NT2/D1 (cell line): ENCODE measurements around the gene SLC16A6.

Experiments used
- SUZ12 ChIP-seq: IDR thresholded peaks from 2 replicates; pipeline ENCODE4 v1.6.1; 2011; ENCODE audit not compliant: insufficient read length, insufficient read depth; ENCODE audit errors: extremely low read depth
- ZNF274 ChIP-seq: IDR thresholded peaks from 2 replicates; pipeline ENCODE4 v1.6.1; 2011; ENCODE audit warnings: mild to moderate bottlenecking, low read depth, low read length

DNA sequence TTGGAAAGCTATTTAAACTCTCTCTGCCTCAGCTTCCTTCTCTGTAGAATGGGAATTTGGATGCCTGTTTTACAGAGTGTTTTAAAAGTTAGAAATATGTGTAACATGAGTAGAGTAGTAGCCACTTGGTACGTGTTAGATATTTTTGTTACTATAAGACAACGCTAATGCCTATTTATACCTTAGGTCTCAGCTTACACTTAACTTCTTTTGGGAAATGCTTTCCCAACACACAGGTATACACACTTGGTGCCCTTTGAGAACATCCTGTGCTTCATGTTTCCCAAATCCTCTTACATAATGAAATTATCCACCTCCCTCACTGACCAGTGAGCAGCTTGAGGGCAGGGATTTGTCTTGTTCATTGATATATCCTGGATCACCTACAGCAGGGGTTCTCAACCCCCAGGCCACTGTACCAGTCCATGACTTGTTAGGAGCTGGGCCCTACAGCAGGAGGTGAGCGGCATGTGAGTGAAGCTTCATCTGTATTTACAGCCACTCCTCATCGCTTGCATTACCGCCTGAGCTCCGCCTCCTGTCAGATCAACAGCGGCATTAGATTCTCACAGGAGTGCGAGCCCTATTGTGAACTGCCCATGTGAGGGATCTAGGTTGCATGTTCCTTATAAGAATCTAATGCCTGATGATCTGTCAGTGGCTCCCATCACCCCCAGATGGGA is 33.9 kb upstream of the SLC16A6 start:
- no peak for TF ChIP-seq ZNF274
- no peak for TF ChIP-seq SUZ12
